ENCODE results near the gene HSPG2. TPM values are rescaled to one million over a fixed set of nuclear protein-coding genes. Genes with fewer than 3 reads are reported as not detected.

The HSPG2 gene
- total and polyA plus RNA-seq, 9 of the 15 experiments (the other 6 are each of a cell fraction or from before 2014, with no cell fraction given), result 0.14 to 160 (median 15.7) TPM

GRCh38 chr1:21961337-21961736, 24.2 kb upstream of the HSPG2 start:
- in situ Hi-C loops (cut with MboI) (no loop called here), intact Hi-C loops (cut with micrococcal nuclease) (loop anchor here (5.0 to 10.0 kb wide), 3 partner anchors 63 to 447 kb away; no protein-coding TSS in a partner anchor)
- FAIRE-seq (no peak), DNase-seq (ENCODE audit: extremely low read depth in 1 of 4, low spot score in 3 of 4) (no peak), ATAC-seq (no peak)
- H3K4me1 ChIP-seq (replicated peaks in 1 of 2; ENCODE audit: control insufficient read depth in 2 of 2, insufficient read depth in 2 of 2, low read length in 2 of 2), result peaks cover 14 to 19% of the 10 kb centered on the region in 2 experiments
- peaks cover 1 to 3% of the 10 kb centered on the region in 2 experiments; a peak in 2 of 5 replicates for H3K27me3 ChIP-seq (ENCODE audit: control insufficient read depth in 2 of 2, insufficient read depth in 2 of 2, low read length in 2 of 2)
- no peak overlapping the region for H3K27ac ChIP-seq (ENCODE audit: extremely low read depth, low read depth, low read length)
- POLR2A ChIA-PET, result interaction anchor here (0.9 to 1.9 kb wide), 3 partner anchors 10 to 179 kb away, joined by 3 to 5 read pairs (median 3); partner anchors contain the start of gene USP48
- H3K9me1 ChIP-seq (ENCODE audit: control insufficient read depth, insufficient read depth, low read length), result no peaks in the 10 kb centered on the region
- no peak overlapping the region for H3K4me2 ChIP-seq (ENCODE audit: insufficient read depth, low read length)
- no peaks in the 10 kb centered on the region for H3K36me3 ChIP-seq (ENCODE audit: control insufficient read depth, insufficient read depth, low read length)
- H3K4me3 ChIP-seq, result no peak overlapping the region
- peak overlapping the region in 1 of 2 experiments; percentile 84; a peak in 1 of 4 replicates for H3K9ac ChIP-seq (ENCODE audit: insufficient read depth in 1 of 2, low read depth in 2 of 2, low read length in 2 of 2)
- H4K20me1 ChIP-seq (replicated peaks; ENCODE audit: control insufficient read depth, insufficient read depth, low read length), result no peaks in the 10 kb centered on the region
- H2AFZ ChIP-seq (ENCODE audit: low read depth, low read length), result no peak overlapping the region
- no peaks in the 10 kb centered on the region for H3K79me2 ChIP-seq (ENCODE audit: control insufficient read depth, insufficient read depth, low read length)
- TF ChIP-seq BCLAF1 (IDR thresholded peaks at IDR 0.05; ENCODE audit: borderline replicate concordance in 1 of 2, control insufficient read depth in 1 of 2, low read depth in 2 of 2, low read length in 1 of 2) (no peak), IFI16 (CRISPR knock-in tag; IDR thresholded peaks at IDR 0.05) (no peak)
- no peaks in the 10 kb centered on the region for H3K9me3 ChIP-seq (replicated peaks; ENCODE audit: control insufficient read depth, insufficient read depth, low read depth, low read length)
- 66% methylated on average over 2 of the region's 2 CpGs for WGBS (ENCODE audit: insufficient coverage, low coverage, missing lambda C conversion rate)
- CTCF ChIA-PET (ENCODE audit: low intra/inter-chr PET ratio), result no interaction called here
- BruUV-seq (replicated peaks), result no TSS peak
